Activated CD4-positive, alpha-beta T cell treated with anti-CD3 and anti-CD28 coated beads, Interleukin-2, amount 50 U/mL, for 16 hours (primary cell): Measurements from ENCODE around the gene CORIN.
"Not testable (repeated sequence)": the region's sequence is repeated elsewhere in the genome, so short reads cannot be mapped to it uniquely, and the experiment has no call there.

ENCODE experiments used
- DNase-seq: peaks from one replicate; pipeline ENCODE4 v3.0.0-alpha.2; 2020

CORIN gene

DNA sequence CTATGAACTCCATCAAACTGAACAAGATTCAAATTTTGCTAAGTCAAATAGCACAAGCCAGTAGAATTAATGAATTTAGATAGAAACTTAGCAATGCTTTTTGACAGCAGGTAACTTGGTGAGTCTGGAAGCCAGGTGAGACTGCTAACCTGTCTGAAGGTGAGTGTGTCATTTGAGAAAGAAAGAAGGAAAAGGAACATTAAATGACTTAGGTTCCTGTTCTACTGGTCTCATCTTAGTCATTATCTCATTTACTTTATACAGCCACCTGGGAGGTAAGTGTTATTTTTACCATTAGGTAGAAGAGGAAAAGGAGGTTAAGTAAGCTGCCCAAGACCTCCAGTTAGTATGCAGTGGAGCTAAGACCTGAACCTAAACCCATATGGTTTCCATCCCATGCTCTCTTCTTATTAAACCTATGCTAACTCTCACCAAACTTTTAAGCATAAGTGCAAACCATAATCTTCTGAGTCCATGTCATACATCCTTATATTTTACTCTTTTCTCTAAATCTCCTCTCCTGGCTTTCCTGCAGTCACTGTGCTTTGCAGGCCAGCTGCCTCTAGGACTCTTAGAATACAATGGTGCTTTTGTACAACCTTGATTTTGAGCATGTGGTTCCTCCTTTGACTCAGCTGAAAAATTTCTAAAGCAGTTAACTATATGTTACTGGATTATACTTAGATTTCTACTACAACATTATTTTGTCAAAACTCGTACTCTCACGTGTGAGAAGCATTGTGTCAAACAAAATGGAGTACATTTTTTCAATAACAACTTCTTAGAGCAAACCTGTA lies 284.3 kb downstream of the CORIN start:
- no peak for DNase-seq

DNA sequence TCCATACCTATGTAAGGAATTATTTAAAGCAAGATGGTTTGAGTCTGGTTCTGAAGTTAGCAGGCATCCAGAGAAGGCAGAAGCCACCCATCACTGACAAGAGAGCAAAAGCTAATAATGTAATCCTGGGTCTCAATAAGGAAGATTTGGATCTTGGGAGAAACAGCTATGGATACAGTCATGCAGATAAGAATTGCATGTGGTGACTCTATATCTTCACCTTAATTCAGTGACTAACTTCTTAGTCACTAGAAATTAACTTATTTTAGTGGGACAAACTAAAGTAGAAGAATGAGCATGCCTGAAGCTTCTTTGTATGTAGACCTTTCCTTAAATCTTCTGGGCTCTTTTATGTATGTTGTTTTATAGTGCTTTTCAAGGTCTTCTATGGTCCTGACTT lies 286.2 kb downstream of the CORIN start:
- no peak for DNase-seq

DNA sequence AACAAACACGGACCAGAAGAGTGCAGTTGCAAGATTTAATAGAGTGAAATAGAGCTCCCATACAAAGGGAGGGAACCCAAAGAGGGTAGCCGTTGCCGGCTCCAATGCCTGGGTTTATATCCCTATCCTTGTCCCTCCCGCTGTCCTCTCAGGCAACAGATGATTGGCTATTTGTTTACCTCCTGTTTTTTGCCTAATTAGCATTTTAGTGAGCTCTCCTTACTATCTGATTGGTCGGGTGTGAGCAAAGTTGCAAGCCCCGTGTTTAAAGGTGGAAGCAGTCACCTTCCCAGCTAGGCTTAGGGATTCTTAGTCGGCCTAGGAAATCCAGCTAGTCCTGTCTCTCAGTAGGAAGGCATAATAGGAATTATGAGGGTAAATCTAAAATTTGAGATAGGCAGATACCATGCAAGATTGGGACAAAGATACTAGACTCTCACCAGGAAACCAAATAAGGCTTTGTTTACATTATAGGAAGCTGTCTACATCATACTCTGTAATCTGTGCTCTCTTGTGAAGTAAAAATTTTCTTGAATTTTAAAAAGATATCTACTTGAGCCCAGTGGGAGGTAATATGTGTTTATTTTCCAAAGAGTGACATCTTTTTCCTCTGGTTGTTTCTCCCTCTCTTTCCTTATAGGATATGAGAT lies 286.8 kb downstream of the CORIN start:
- DNase-seq: no peak

DNA sequence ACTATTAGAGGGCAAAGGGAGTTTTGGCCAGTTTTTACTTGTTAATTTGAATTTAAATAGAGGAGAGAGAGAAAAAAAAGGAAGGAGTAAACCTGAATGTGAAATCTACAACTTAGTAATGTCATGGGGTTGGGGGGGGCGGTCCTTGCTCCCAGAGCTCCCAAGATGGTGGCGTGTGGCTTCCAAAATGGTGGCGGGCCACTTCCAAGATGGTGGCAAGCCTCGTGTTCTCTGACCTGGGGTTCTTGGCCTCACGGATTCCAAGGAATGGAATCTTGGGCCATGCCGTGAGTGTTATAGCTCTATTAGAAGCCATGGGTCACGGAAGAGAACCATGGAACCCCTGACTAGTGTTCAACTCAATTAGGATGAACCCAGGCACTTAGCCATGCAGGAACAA lies 287.5 kb downstream of the CORIN start:
- DNase-seq: not testable (repeated sequence)
